Astrocyte of the cerebellum (primary cell): ENCODE results near the gene ZEB1.
"Not testable (repeated sequence)": the region's sequence is repeated elsewhere in the genome, so short reads cannot be mapped to it uniquely, and the experiment has no call there.

Experiments used
- DNase-seq: peaks from one replicate; pipeline ENCODE4 v3.0.0-alpha.2; 2011; ENCODE audit warnings: low read depth
- H3K4me3 ChIP-seq: 2 replicates; pipeline ENCODE4 v1.5.1; 2011; ENCODE audit warnings: mild to moderate bottlenecking, low read depth, low read length, moderate library complexity
- in situ Hi-C: cut with HindIII; loops from 2 replicates; pipeline ENCODE4 v1.10.0; 2017; ENCODE audit warnings: low sequenced_read_pairs
- TF ChIP-seq, protein P1 (sequence below): IDR thresholded peaks from 2 replicates; pipeline ENCODE4 v1.5.1; 2012; ENCODE audit warnings: low read length, low read depth, moderate library complexity, mild to moderate bottlenecking; ENCODE audit errors: missing control alignments

Gene ZEB1

DNA sequence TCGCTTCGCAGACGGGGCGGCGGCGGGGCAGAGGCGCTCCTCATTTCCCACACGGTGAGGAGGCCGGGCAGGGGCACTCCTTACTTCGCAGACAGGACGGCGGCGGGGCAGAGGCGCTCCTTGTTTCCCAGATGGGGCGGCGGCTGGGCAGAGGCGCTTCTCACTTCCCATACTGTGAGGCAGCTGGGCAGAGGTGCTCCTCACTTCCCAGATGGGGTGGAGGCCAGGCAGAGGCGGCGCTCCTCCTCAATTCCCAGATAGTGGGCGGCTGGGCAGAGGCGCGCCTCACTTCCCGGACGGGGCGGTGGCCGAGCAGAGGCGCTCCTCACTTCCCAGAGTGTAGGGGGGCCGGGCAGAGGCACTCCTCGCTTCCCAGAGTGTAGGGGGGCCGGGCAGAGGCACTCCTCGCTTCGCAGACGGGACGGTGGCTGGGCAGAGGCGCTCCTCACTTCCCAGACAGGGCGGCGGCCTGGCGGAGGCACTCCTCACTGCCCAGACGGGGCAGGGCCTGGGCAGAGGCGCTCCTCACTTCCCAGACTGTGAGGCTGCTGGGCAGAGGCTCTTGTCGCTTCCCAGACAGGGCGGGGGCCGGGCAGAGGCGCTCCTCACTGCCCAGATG, 43.1 kb downstream of the ZEB1 start:
- in situ Hi-C loops: no loop called here

DNA sequence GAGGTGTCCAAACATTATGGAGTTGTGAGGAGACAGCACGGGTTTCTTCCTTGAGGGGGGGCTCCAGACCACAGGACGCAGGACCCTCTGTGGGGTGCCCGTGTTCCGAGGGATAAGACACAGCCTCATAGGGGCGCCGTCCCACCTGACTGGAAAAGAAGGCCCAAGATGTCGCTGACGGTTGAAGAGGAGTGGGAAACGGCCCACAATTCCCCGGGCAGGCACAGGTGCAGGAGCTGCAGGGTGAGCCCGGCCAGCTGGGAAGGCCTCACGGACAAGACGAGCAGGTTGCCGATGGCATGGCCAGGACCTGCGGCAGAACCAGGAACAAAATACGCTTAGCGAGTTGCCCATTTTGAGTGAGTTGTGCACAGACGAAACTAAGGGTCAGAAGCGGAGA, 44.7 kb downstream of the ZEB1 start:
- DNase-seq, in situ Hi-C loops, H3K4me3 ChIP-seq: not testable (repeated sequence)

More for the DNA sequence above, 43.1 kb downstream of the ZEB1 start:
- TF ChIP-seq, protein P1, sequence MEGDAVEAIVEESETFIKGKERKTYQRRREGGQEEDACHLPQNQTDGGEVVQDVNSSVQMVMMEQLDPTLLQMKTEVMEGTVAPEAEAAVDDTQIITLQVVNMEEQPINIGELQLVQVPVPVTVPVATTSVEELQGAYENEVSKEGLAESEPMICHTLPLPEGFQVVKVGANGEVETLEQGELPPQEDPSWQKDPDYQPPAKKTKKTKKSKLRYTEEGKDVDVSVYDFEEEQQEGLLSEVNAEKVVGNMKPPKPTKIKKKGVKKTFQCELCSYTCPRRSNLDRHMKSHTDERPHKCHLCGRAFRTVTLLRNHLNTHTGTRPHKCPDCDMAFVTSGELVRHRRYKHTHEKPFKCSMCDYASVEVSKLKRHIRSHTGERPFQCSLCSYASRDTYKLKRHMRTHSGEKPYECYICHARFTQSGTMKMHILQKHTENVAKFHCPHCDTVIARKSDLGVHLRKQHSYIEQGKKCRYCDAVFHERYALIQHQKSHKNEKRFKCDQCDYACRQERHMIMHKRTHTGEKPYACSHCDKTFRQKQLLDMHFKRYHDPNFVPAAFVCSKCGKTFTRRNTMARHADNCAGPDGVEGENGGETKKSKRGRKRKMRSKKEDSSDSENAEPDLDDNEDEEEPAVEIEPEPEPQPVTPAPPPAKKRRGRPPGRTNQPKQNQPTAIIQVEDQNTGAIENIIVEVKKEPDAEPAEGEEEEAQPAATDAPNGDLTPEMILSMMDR: no peak
- no peak overlapping the region for H3K4me3 ChIP-seq
- DNase-seq: no peak

DNA sequence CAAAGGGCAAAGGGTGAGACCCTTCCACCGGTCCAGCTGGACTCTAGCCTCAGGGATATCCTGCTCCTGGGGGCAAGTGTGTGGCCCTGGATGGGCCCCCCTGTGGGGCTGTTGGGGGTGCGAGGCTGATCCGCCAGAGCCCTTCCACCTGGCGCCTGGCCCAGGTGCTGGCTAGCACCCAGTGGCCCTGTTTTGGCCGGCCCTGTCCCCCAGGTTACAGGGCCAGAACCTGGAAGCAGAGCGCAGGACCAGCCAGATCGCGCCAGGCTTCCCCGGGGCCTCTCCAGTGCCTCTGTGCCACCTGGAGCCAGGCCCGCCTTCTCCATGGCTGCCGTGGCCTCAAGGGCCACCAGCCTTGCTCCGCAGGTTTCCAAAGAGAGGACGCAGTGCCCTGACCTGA, 45.2 kb downstream of the ZEB1 start:
- DNase-seq, H3K4me3 ChIP-seq, in situ Hi-C loops: not testable (repeated sequence)

DNA sequence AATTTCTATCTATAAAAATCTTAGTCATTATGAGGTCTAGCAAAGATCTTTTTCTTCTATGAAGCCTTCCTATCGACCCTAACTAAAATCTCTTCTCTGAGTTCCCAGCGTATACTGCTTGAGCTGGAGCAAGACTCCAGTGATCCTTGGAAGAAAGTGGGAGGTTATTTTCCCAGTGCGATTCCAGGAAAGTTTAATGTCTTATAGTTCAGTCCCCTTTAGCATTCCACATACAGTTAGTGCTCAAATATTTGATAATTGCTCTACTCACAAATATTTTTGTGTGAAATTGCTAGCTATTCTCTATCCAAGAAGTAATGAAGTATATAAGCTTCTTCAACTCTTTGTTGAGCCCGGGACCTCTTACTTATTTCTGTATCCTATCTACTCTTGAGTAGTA, 47.7 kb downstream of the ZEB1 start:
- no peak for DNase-seq
- in situ Hi-C loops: no loop called here
- no peak overlapping the region for H3K4me3 ChIP-seq
- TF ChIP-seq, protein P1: no peak

DNA sequence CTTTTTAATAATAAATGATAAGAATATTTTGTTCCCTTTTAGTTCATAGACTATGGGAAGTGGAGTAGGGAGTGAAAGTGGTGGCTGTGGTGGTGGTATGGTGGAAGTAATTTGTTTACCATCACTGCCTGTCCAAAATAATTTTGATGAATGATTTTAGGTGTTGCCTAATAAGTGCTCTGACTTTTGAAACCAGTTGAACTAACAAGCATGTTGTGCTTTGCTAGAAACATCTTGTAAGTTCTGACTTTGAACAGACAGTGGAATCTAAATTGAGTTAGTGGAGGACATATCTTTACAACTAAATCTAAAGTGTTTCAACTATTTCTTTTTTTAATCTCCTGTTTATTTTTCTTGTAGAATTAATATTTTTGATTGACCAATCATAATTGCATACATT, 49.7 kb downstream of the ZEB1 start:
- H3K4me3 ChIP-seq: no peak overlapping the region
- TF ChIP-seq, protein P1: no peak
- no peak for DNase-seq
- in situ Hi-C loops: no loop called here

DNA sequence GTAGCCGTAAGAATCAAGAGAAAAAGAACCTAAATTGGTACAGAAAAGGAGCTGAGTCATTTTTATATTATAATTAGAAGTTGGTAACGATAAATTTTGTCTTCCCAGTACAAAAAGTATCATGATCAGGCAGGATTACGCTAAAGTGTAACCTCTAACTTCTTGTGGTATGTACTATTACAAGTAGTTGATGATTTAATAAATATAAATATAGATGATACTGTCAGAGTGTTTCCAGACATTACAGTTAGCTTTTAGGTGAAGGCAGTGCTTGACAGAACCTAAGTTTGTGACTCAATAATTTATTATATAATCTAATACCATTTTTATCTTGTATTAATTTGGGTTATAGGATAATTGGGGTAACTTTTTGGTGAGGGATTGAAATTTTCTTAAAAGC, 53.4 kb downstream of the ZEB1 start:
- H3K4me3 ChIP-seq: no peak overlapping the region
- no peak for DNase-seq
- in situ Hi-C loops: no loop called here
- TF ChIP-seq, protein P1: no peak

DNA sequence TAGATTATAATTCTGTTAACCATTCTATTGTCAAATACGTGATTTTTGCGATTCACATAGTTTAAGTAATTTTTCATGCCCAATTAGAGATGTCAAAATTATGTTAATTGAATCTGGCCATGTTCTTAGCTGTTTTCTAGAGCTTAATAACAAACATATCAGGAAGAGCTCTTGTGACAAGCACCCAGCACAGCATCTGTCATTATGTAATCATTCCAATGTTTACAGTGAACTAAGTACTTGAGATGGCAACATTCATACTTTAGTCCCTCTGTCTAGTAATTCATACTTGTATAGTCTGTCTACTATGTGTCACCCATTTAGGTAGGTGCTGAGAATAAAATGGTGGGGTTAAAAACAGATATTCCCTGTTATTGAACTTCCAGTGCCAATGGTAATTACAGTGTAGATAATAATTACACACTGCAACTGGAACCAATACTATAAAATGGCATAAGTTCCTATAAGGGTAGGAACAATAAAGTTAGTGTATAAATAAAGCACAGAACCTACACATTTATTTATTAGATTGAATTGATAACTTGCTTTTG, 55.2 kb downstream of the ZEB1 start:
- no peak overlapping the region for H3K4me3 ChIP-seq
- DNase-seq: no peak
- TF ChIP-seq, protein P1: no peak
- in situ Hi-C loops: no loop called here

DNA sequence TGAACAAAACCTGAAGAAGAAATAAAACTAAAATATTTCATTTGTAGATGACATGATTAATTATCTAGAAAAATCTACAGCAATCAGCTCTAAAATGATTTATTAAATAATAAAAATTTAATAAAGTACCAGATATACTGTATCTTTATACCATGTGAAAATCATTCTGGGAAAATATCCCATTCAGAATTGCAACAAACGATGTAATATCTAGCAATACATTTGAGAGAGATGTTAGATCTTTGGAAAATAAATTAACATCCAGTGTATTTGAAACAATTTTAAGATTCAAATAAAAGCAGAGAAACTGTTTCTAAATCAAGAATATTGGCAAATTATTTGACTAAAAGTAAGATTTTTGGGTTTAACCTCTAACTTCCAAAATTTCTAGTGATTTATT, 62.2 kb downstream of the ZEB1 start:
- no peak overlapping the region for H3K4me3 ChIP-seq
- no peak for DNase-seq
- in situ Hi-C loops: no loop called here
- TF ChIP-seq, protein P1: no peak
